Measurements from ENCODE around the gene CASQ2.

Gene CASQ2

DNA sequence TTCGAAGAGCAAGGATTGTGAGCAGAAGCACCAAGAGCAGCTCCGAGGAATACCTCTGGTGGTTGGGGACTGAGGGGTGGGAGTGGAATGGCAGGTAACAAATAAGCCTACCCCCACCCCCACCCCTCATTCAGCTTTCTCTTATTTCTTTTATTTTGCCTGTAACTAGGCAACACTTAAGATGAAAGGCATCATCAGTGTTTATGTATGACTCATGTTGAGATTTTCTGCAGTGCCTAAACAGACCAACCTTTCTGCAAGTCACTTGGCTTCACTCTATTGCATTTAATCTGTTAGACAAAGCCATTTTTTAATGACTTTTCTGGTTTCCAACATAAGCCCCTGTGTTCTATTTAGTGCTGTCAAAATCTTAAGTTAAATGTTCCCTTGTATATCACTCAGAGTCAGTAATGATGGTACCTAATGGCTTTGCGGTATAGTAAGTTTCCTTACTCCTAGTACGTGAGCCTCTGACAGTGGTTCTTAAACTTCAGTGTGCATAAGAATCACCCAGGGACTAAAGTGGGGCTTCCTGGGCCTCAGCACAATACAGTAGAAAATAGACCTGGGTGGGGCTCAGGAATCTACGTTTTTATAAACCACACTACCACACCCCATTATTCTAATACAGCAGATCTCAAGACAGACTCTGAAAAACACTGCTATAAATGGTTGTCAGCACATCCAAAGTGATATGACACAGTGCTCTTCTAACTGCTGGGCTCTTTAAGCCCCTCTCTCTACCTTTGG, 19.9 kb downstream of the CASQ2 start:
- Histone ChIP-seq H3F3A (ENCODE audit: control insufficient read depth, insufficient read depth) (no peaks in the 10 kb centered on the region), H3K4me2 (ENCODE audit: low read length) (no peak overlapping the region), H3K36me3 (ENCODE audit: control insufficient read depth, low read length) (no peaks in the 10 kb centered on the region), H3K9me3 (ENCODE audit: control insufficient read depth, insufficient read depth, low read length) (no peaks in the 10 kb centered on the region), H3K79me2 (ENCODE audit: control insufficient read depth, low read length) (no peaks in the 10 kb centered on the region), H3K27me3 (ENCODE audit: control insufficient read depth, low read length) (no peaks in the 10 kb centered on the region), H3K9me2 (replicated peaks; ENCODE audit: control insufficient read depth, low read length) (no peaks in the 10 kb centered on the region), H3K27ac (ENCODE audit: low read depth, low read length) (no peak overlapping the region), H4K20me1 (ENCODE audit: control insufficient read depth, insufficient read depth, low read depth, low read length) (no peaks in the 10 kb centered on the region), H3K4me1 (ENCODE audit: control insufficient read depth, low read length) (no peaks in the 10 kb centered on the region), H3K4me3 (ENCODE audit: low read length) (no peak overlapping the region)
- no peak for TF ChIP-seq EZH2phosphoT487 (IDR thresholded peaks at IDR 0.05; ENCODE audit: borderline replicate concordance, low read length)
- TF ChIP-seq, protein P1, sequence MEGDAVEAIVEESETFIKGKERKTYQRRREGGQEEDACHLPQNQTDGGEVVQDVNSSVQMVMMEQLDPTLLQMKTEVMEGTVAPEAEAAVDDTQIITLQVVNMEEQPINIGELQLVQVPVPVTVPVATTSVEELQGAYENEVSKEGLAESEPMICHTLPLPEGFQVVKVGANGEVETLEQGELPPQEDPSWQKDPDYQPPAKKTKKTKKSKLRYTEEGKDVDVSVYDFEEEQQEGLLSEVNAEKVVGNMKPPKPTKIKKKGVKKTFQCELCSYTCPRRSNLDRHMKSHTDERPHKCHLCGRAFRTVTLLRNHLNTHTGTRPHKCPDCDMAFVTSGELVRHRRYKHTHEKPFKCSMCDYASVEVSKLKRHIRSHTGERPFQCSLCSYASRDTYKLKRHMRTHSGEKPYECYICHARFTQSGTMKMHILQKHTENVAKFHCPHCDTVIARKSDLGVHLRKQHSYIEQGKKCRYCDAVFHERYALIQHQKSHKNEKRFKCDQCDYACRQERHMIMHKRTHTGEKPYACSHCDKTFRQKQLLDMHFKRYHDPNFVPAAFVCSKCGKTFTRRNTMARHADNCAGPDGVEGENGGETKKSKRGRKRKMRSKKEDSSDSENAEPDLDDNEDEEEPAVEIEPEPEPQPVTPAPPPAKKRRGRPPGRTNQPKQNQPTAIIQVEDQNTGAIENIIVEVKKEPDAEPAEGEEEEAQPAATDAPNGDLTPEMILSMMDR (IDR thresholded peaks at IDR 0.05; ENCODE audit: low read depth, low read length, poor library complexity, severe bottlenecking): no peak

DNA sequence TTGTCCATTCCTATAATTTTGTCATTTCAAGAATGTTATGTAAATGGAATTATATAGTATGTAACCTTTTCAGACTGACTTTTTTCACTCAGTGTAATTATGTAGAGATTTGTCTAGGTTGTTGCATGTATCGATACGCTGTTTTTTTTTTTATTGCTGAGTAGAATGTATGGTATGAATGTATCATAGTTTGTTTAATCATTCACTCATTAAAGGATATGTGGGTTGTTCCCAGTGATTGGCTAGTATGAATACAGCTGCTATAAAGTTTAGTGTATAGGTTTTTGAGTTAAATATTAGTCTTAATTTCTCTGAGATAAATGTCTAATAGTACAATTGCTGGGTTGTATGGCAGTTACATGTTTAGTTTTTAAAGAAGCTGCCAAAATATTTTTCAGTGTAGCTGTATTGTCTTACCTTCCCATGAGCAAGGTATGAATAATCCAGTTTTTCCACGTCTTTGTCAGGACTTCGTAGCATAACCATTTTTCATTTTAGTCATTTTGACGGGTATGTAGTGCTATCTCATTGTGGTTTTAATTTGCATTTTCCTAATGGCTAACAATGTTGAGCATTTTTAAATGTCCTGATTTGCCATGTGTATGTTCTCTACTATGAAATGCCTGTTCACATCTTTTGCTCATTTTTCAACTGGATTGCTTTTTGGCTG, 22.4 kb downstream of the CASQ2 start:
- Histone ChIP-seq H3K27ac (ENCODE audit: low read depth, low read length) (no peak overlapping the region), H3K9me3 (ENCODE audit: control insufficient read depth, insufficient read depth, low read length) (no peaks in the 10 kb centered on the region)

DNA sequence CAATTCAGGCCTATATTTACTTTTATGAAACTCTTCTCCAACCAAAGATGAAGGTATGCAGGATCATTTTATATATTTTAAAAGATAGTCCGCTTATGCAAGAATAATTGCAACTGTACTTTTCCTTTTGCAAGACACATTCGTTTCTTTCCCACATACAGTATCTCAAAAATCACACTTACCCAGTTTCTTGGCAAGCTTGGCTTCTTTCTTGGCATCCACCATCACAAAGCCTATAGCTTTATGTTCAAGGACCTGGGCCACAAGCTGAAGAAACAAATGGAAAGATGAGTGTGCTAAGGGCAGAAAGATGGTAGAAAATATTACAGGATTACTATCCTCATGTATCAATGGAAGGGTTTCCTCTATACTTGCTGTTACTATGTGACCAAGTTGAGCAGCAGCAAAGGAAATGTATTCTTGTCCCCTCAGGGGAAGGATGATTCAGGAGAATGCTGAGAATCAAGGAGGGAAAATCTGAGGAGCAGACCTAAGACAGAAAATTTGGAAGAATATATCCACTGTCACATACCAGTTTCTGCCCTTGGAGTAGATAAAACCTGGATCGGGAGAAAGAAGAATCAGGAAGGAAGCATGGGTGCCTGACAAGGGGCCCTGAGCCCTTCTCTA, 23.8 kb downstream of the CASQ2 start:
- TF ChIP-seq, protein P1 (IDR thresholded peaks at IDR 0.05; ENCODE audit: low read depth, low read length, poor library complexity, severe bottlenecking): no peak
- TF ChIP-seq EZH2phosphoT487 (IDR thresholded peaks at IDR 0.05; ENCODE audit: borderline replicate concordance, low read length): no peak
- Histone ChIP-seq H3K9me3 (ENCODE audit: control insufficient read depth, insufficient read depth, low read length) (no peaks in the 10 kb centered on the region), H3K4me3 (ENCODE audit: low read length) (no peak overlapping the region), H4K20me1 (ENCODE audit: control insufficient read depth, insufficient read depth, low read depth, low read length) (no peaks in the 10 kb centered on the region), H3K4me1 (ENCODE audit: control insufficient read depth, low read length) (no peaks in the 10 kb centered on the region), H3K27ac (ENCODE audit: low read depth, low read length) (no peak overlapping the region), H3K9me2 (replicated peaks; ENCODE audit: control insufficient read depth, low read length) (no peaks in the 10 kb centered on the region), H3F3A (ENCODE audit: control insufficient read depth, insufficient read depth) (no peaks in the 10 kb centered on the region), H3K79me2 (ENCODE audit: control insufficient read depth, low read length) (no peaks in the 10 kb centered on the region), H3K36me3 (ENCODE audit: control insufficient read depth, low read length) (no peaks in the 10 kb centered on the region), H3K4me2 (ENCODE audit: low read length) (no peak overlapping the region), H3K27me3 (ENCODE audit: control insufficient read depth, low read length) (no peaks in the 10 kb centered on the region)

More for the DNA sequence above, 22.4 kb downstream of the CASQ2 start:
- Histone ChIP-seq H3K4me1 (ENCODE audit: control insufficient read depth, low read length) (no peaks in the 10 kb centered on the region), H3K9me2 (replicated peaks; ENCODE audit: control insufficient read depth, low read length) (no peaks in the 10 kb centered on the region), H3K27me3 (ENCODE audit: control insufficient read depth, low read length) (no peaks in the 10 kb centered on the region), H3F3A (ENCODE audit: control insufficient read depth, insufficient read depth) (no peaks in the 10 kb centered on the region), H3K4me2 (ENCODE audit: low read length) (no peak overlapping the region), H3K4me3 (ENCODE audit: low read length) (no peak overlapping the region), H4K20me1 (ENCODE audit: control insufficient read depth, insufficient read depth, low read depth, low read length) (no peaks in the 10 kb centered on the region), H3K36me3 (ENCODE audit: control insufficient read depth, low read length) (no peaks in the 10 kb centered on the region), H3K79me2 (ENCODE audit: control insufficient read depth, low read length) (no peaks in the 10 kb centered on the region)
- TF ChIP-seq, protein P1 (IDR thresholded peaks at IDR 0.05; ENCODE audit: low read depth, low read length, poor library complexity, severe bottlenecking): no peak
- TF ChIP-seq EZH2phosphoT487 (IDR thresholded peaks at IDR 0.05; ENCODE audit: borderline replicate concordance, low read length): no peak

Data from DOHH2 (cell line).